Activated CD4-positive, alpha-beta T cell treated with anti-CD3 and anti-CD28 coated beads, Interleukin-2, amount 10 ng/mL, durations not matched to agents 24 days and 14 days (primary cell): Measurements from ENCODE around the gene THUMPD1. TPM values are rescaled to one million over a fixed set of nuclear protein-coding genes. Genes with fewer than 3 reads are reported as not detected.
"Not testable (repeated sequence)": the region's sequence is repeated elsewhere in the genome, so short reads cannot be mapped to it uniquely, and the experiment has no call there.

Experiments
- DNase-seq: peaks from one replicate; pipeline ENCODE4 v3.0.0; 2022
- H3K27ac Mint-ChIP-seq: one replicate; pipeline ENCODE4 v1.8.0; 2022; ENCODE audit warnings: mild to moderate bottlenecking, mixed read lengths
- H3K27me3 Mint-ChIP-seq: one replicate; pipeline ENCODE4 v1.8.0; 2022; ENCODE audit warnings: mixed read lengths
- H3K36me3 Mint-ChIP-seq: one replicate; pipeline ENCODE4 v1.8.0; 2022; ENCODE audit warnings: low read depth, mild to moderate bottlenecking, mixed read lengths
- H3K4me1 Mint-ChIP-seq: one replicate; pipeline ENCODE4 v1.8.0; 2021; ENCODE audit warnings: mixed read lengths
- H3K4me3 Mint-ChIP-seq: one replicate; pipeline ENCODE4 v1.8.0; 2022; ENCODE audit warnings: mild to moderate bottlenecking, moderate library complexity, mixed read lengths
- H3K9me3 Mint-ChIP-seq: one replicate; pipeline ENCODE4 v1.8.0; 2021; ENCODE audit warnings: mixed read lengths
- intact Hi-C: fragments of 100-400 bp; cut with micrococcal nuclease; formaldehyde crosslinking; loops from one replicate; pipeline ENCODE4 v1.15.1; 2023
- total RNA-seq: library from RNA; stranded (reverse); gene quantifications from 2 replicates; pipeline ENCODE4 v1.2.3, GENCODE V29; 2022

Gene THUMPD1
- total RNA-seq = 44.7 and 47.4 TPM in 2 replicates

GRCh38 chr16:20741554-20742285 is at the start of gene THUMPD1:
Gene THUMPD1 (minus strand): TSS chr16:20741818. CDS start chr16:20741739, 79 bp downstream.
- Mint-ChIP-seq H3K4me3 (peak within 1 kb of the TSS; percentile 95), H3K27ac (peak within 1 kb of the TSS; percentile 94), H3K4me1 (peaks cover 14% of the 10 kb centered on the region), H3K9me3 (peaks cover 5% of the 10 kb centered on the region), H3K36me3 (peaks cover 13% of the 10 kb centered on the region), H3K27me3 (no peaks in the 10 kb centered on the region)
- DNase-seq = peak; percentile 98
- intact Hi-C loops = loop anchor here (1.0 to 2.0 kb wide), 4 partner anchors 22 to 1449 kb away; partner anchors contain the start of genes DCUN1D3, ERI2, LYRM1 and REXO5

- H3K27me3 Mint-ChIP-seq = no peaks in the 10 kb centered on the region
- no peaks in the 10 kb centered on the region for H3K9me3 Mint-ChIP-seq
- no peak overlapping the region for H3K27ac Mint-ChIP-seq
- no peaks in the 10 kb centered on the region for H3K36me3 Mint-ChIP-seq
- intact Hi-C loops = no loop called here
- H3K4me1 Mint-ChIP-seq = no peaks in the 10 kb centered on the region
- no peak for DNase-seq
- no peak overlapping the region for H3K4me3 Mint-ChIP-seq
These were observed 47.5 kb upstream of the THUMPD1 start for GRCh38 chr16:20789130-20789529.

- Mint-ChIP-seq H3K9me3 (no peaks in the 10 kb centered on the region), H3K36me3 (no peaks in the 10 kb centered on the region), H3K27ac (no peak overlapping the region), H3K4me3 (no peak overlapping the region), H3K27me3 (no peaks in the 10 kb centered on the region), H3K4me1 (no peaks in the 10 kb centered on the region)
- intact Hi-C loops = no loop called here
- no peak for DNase-seq
These were observed 42.6 kb upstream of the THUMPD1 start for GRCh38 chr16:20784204-20784603.

GRCh38 chr16:20782470-20782869 is 40.9 kb upstream of the THUMPD1 start:
- intact Hi-C loops = no loop called here
- DNase-seq = no peak

GRCh38 chr16:20781697-20782096 is 40.1 kb upstream of the THUMPD1 start:
- no peaks in the 10 kb centered on the region for H3K36me3 Mint-ChIP-seq
- no peak overlapping the region for H3K27ac Mint-ChIP-seq
- no peaks in the 10 kb centered on the region for H3K4me1 Mint-ChIP-seq
- H3K27me3 Mint-ChIP-seq = no peaks in the 10 kb centered on the region
- no peak overlapping the region for H3K4me3 Mint-ChIP-seq
- no peak for DNase-seq
- intact Hi-C loops = no loop called here
- H3K9me3 Mint-ChIP-seq = no peaks in the 10 kb centered on the region

More at GRCh38 chr16:20782470-20782869, 40.9 kb upstream of the THUMPD1 start:
- no peaks in the 10 kb centered on the region for H3K9me3 Mint-ChIP-seq
- H3K4me3 Mint-ChIP-seq = no peak overlapping the region
- H3K27me3 Mint-ChIP-seq = no peaks in the 10 kb centered on the region
- H3K27ac Mint-ChIP-seq = no peak overlapping the region
- H3K4me1 Mint-ChIP-seq = no peaks in the 10 kb centered on the region
- H3K36me3 Mint-ChIP-seq = no peaks in the 10 kb centered on the region

- Mint-ChIP-seq H3K36me3 (no peaks in the 10 kb centered on the region), H3K9me3 (no peaks in the 10 kb centered on the region), H3K4me3 (no peak overlapping the region), H3K27me3 (no peaks in the 10 kb centered on the region), H3K4me1 (no peaks in the 10 kb centered on the region), H3K27ac (no peak overlapping the region)
- DNase-seq = peak; percentile 89
- intact Hi-C loops = no loop called here
These were observed 33.2 kb upstream of the THUMPD1 start for GRCh38 chr16:20774703-20775362.

GRCh38 chr16:20773679-20774078 is 32.1 kb upstream of the THUMPD1 start:
- Mint-ChIP-seq H3K9me3 (no peaks in the 10 kb centered on the region), H3K27me3 (no peaks in the 10 kb centered on the region), H3K36me3 (no peaks in the 10 kb centered on the region), H3K4me3 (no peak overlapping the region), H3K4me1 (no peaks in the 10 kb centered on the region), H3K27ac (no peak overlapping the region)
- DNase-seq = no peak
- intact Hi-C loops = no loop called here

- intact Hi-C loops = no loop called here
- no peak for DNase-seq
- H3K4me3 Mint-ChIP-seq = no peak overlapping the region
- no peak overlapping the region for H3K27ac Mint-ChIP-seq
- no peaks in the 10 kb centered on the region for H3K9me3 Mint-ChIP-seq
- peaks cover 5% of the 10 kb centered on the region for H3K4me1 Mint-ChIP-seq
- no peaks in the 10 kb centered on the region for H3K36me3 Mint-ChIP-seq
- no peaks in the 10 kb centered on the region for H3K27me3 Mint-ChIP-seq
These were observed 27.2 kb upstream of the THUMPD1 start for GRCh38 chr16:20768818-20769217.

GRCh38 chr16:20768121-20768520 is 26.5 kb upstream of the THUMPD1 start:
- Mint-ChIP-seq H3K4me1 (peaks cover 11% of the 10 kb centered on the region), H3K36me3 (no peaks in the 10 kb centered on the region), H3K4me3 (no peak overlapping the region), H3K27ac (no peak overlapping the region), H3K27me3 (no peaks in the 10 kb centered on the region), H3K9me3 (no peaks in the 10 kb centered on the region)
- intact Hi-C loops = no loop called here
- DNase-seq = no peak

GRCh38 chr16:20767577-20767976 is 26.0 kb upstream of the THUMPD1 start:
- Mint-ChIP-seq H3K9me3 (peaks cover 5% of the 10 kb centered on the region), H3K27ac (no peak overlapping the region), H3K4me3 (no peak overlapping the region), H3K36me3 (peaks cover 2% of the 10 kb centered on the region), H3K4me1 (peaks cover 13% of the 10 kb centered on the region), H3K27me3 (no peaks in the 10 kb centered on the region)
- intact Hi-C loops = no loop called here
- no peak for DNase-seq

GRCh38 chr16:20766294-20766693 is 24.7 kb upstream of the THUMPD1 start:
- H3K4me3 Mint-ChIP-seq = no peak overlapping the region
- peaks cover 7% of the 10 kb centered on the region for H3K9me3 Mint-ChIP-seq
- H3K27me3 Mint-ChIP-seq = no peaks in the 10 kb centered on the region
- peaks cover 13% of the 10 kb centered on the region for H3K4me1 Mint-ChIP-seq
- H3K27ac Mint-ChIP-seq = no peak overlapping the region
- H3K36me3 Mint-ChIP-seq = peaks cover 5% of the 10 kb centered on the region
- DNase-seq = no peak
- intact Hi-C loops = no loop called here

GRCh38 chr16:20765732-20766131 is 24.1 kb upstream of the THUMPD1 start:
- Mint-ChIP-seq H3K9me3 (peaks cover 7% of the 10 kb centered on the region), H3K27ac (no peak overlapping the region), H3K4me1 (peaks cover 13% of the 10 kb centered on the region), H3K4me3 (no peak overlapping the region), H3K27me3 (no peaks in the 10 kb centered on the region), H3K36me3 (peaks cover 5% of the 10 kb centered on the region)
- intact Hi-C loops = no loop called here
- no peak for DNase-seq

GRCh38 chr16:20764448-20764847 is 22.8 kb upstream of the THUMPD1 start:
- H3K36me3 Mint-ChIP-seq, H3K27ac Mint-ChIP-seq, H3K4me3 Mint-ChIP-seq, DNase-seq, H3K27me3 Mint-ChIP-seq, H3K9me3 Mint-ChIP-seq, intact Hi-C loops: not testable (repeated sequence)
- H3K4me1 Mint-ChIP-seq = peaks cover 13% of the 10 kb centered on the region

GRCh38 chr16:20763461-20764232 is 22.0 kb upstream of the THUMPD1 start, which contains the start of gene ACSM3:
Gene ACSM3 (plus strand): TSS chr16:20764014. CDS start chr16:20770035, 6,021 bp downstream.
- peak; percentile 91 for DNase-seq
- H3K27me3 Mint-ChIP-seq = no peaks in the 10 kb centered on the region
- intact Hi-C loops = loop anchor here (1.0 kb wide), 1 partner anchor 22 kb away; the partner anchor contains the start of gene THUMPD1
- peaks cover 5% of the 10 kb centered on the region for H3K36me3 Mint-ChIP-seq
- H3K4me1 Mint-ChIP-seq = peaks cover 13% of the 10 kb centered on the region
- peak within 1 kb of the TSS; percentile 87 for H3K4me3 Mint-ChIP-seq
- peak within 1 kb of the TSS; percentile 84 for H3K27ac Mint-ChIP-seq
- peaks cover 7% of the 10 kb centered on the region for H3K9me3 Mint-ChIP-seq
